Left ventricle myocardium superior (tissue), 1 donor: ENCODE measurements around the gene CYP3A4. TPM values are rescaled to one million over a fixed set of nuclear protein-coding genes. Genes with fewer than 3 reads are reported as not detected.
"Not testable (repeated sequence)": the region's sequence is repeated elsewhere in the genome, so short reads cannot be mapped to it uniquely, and the experiment has no call there.

Experiments
- ATAC-seq: fragments of 200-7000 bp; cut with Tn5 transposase; one replicate; pipeline ENCODE4 v1.9.1; 2020; ENCODE audit warnings: mild to moderate bottlenecking, moderate library complexity
- DNase-seq: peaks from one replicate; pipeline ENCODE4 v3.0.0-alpha.2; 2020
- intact Hi-C: fragments of 100-400 bp; cut with micrococcal nuclease; formaldehyde crosslinking; loops from one replicate; pipeline ENCODE4 v1.11.0; 2022
- total RNA-seq: library from RNA; stranded (reverse); fragmentation: NEBNext Ultra II Directional; extraction: Animal tissue kit (Norgen Biotek cat#: 25700); gene quantifications from one replicate; pipeline ENCODE4 v1.2.1, GENCODE V29; 2021
- donor health status: DM: no; HTN: yes; CAD: no; lungs with severe emphysema.

CYP3A4 gene
- total RNA-seq, 1 donor from 2014 or later: not detected

DNA sequence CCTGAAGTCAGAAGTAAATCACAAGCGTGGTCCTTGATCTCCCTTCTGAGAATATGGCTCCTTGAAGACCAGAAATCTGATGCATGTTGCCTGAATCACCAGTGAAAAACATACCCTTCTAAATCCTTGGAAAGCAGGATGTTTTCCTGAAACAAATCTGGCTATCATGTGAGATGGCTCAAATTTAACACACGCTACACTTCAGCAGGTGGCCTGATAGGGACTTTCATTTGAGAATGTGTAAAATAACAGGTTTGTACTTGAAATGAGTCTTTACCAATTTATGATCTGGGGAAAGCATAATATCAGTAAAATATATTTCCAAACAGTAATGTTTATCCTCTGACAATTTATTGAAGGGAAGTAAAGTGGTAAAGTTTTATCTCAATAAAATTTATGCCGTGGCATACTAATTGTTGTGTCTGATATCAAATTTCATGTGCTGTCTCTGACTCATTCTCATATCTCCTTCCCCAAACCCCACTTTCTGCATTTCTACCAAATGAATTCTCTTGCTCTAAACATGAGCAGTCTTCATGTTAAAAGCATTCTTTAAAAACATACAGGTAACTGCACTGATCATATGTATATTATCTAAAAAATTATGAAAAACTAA lies 17.4 kb downstream of the CYP3A4 start:
- no peak for ATAC-seq
- intact Hi-C loops: no loop called here
- DNase-seq: no peak

DNA sequence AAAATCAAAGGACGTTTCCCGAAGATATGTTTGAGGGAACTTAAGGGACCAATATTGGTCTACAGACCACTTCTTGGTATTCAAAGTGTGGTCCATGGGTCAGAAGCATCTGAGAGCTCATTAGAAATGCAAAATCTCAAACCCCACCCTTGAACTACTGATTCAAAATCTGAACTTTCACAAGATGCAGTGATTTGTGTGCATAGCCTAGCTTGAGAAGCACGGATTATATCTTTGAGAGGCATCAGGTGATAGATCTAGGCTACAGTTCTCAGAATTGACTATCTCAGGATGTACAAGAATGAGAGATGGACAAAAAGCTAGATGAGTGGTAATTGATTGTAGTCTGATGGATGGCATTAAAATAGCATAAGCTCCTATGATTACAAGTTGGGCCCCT lies 19.5 kb downstream of the CYP3A4 start:
- ATAC-seq: no peak
- intact Hi-C loops: no loop called here
- DNase-seq: no peak

DNA sequence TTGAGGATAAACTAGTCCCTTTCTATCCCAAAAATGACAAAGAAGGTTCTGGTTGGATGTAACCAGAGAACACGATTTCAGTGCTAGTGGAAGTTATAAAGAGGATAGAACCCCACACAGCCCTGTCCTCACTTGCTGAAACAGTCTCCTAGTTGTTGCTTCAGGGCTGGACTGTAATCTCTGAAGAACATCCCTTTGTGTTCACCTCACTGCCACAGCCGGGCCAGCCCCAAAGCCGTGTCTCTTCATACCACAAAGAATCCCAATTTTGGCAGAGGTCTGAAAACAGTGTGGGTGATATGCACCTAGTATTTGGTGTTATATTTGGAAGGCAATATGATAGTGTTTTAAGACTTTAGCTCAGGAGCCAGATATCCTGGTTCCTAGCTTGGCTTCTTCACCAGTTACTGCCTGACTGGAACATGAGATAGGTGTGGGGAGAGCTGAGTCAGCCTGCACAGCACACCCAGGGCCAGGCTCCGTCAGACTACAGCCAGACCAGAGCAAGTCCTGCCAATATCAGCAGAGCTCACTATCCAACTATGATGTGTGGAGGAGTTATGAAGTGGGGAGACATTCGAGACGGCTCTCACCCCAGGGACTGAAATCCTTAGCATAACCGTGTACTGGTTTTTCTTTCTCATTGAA lies 21.2 kb downstream of the CYP3A4 start:
- peak; percentile 99 for ATAC-seq
- peak; percentile 51 for DNase-seq
- intact Hi-C loops: no loop called here

DNA sequence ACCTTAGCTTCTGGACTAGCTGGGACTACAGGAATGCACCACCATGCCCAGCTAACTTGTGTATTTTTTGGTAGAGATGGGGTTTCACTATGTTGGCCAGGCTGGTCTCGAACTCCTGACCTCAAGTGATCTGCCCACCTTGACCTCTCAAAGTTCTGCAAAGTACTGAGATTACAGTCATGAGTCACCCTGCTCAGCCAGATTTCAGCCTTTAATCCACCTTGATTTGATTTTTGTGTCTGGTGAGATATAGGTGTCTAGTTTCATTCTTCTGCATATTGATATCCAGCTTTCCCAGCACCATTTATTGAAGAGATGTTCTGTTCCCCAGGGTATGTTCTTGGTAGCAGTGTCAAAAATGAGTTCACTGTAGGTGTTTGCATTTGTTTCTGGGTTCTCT lies 28.9 kb downstream of the CYP3A4 start:
- no peak for DNase-seq
- no peak for ATAC-seq
- intact Hi-C loops: no loop called here

DNA sequence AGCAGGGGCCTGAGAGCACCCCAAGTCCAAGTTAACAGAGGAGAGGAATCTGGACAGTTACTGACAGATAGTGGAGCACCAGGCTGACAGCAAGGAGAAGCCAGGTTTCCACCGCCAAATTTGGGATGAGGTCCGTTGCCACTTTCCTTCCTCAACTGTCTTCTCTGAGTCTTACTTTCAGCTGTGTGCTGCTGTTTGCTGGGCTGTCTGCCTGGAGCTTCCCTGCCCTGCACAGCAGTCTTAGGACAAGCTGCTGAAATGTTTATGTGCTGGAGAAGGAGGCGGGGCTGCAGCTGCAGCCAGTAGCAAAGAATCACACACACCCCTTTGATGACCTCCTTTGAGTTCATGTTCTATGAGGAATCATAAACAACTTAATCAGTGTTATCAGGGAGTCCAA lies 31.6 kb downstream of the CYP3A4 start:
- ATAC-seq (no peak), DNase-seq (no peak)
- intact Hi-C loops: no loop called here

DNA sequence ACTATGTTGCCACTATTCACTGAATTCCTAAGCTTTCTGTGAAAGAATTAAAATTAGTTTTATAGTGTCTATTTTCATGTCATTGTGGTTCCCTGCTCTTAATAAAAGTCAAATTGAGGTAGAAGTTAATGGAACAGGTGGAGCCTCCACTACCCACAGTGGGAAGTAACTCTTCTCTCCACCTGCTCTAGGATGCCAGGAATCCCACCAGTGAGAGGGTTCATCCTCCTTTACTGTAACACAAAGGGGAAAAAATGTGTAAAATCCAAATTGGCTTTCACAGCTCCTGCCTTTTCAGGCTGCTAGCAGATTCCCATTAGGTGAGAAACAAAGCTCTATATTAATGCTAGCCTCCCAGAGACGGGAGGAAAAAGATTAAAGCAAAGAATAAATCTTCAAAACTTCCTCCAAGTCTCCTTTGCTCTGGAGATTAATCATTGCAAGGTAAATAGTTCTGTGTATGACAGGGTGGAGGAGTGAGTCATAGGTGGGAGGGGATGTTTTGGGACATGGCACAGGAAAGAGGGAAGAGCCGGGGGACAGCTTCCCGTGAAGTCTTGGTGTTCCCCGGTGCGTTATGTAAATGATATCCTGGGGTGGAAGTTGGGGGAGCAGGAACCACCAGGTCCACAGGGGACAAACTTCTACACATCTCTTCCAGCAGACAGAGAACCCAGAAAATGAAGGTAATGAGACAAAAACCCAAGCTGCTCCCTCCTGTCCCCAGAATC lies 32.5 kb downstream of the CYP3A4 start:
- DNase-seq, intact Hi-C loops, ATAC-seq: not testable (repeated sequence)

DNA sequence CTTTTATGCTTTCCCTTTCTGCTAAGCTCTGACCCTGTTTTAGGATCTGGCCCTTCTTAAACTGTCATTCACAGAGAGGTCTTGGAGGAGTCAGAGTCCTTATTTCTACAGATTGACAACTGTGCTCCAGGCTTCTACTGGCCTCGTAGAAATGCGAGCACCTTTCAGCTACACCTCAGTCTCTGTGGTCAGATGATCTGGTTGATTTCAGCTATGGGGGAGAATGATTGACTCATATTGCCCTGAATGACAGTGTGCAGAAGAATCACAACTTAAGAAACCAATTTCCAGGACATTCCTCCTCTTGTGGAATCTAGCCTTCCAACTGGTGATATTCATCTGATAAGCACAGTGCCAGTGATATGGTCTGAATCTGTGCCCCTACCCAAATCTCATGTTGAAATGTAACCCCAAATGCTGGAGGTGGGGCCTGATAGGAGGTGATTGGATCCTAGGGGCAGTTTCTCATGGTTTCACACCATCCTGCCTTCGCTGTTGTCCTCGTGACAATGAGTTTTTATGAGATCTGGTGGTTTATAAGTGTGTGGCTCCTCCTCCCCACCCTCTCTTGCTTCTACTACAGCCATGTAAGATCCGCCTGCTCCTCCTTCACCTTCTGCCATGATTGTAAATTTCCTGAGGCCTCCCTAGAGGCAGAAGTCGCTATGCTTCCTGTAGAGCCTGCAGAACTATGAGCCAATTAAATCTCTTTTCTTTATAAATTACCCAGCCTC lies 35.0 kb downstream of the CYP3A4 start:
- intact Hi-C loops: no loop called here
- ATAC-seq (no peak), DNase-seq (no peak)

DNA sequence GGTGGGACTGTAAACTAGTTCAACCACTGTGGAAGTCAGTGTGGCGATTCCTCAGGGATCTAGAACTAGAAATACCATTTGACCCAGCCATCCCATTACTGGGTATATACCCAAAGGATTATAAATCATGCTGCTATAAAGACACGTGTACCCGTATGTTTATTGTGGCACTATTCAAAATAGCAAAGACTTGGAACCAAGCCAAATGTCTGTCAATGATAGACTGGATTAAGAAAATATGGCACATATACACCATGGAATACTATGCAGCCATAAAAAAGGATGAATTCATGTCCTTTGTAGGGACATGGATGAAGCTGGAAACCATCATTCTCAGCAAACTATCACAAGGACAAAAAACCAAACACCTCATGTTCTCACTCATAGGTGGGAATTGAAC lies 37.1 kb downstream of the CYP3A4 start:
- not testable (repeated sequence) for DNase-seq

DNA sequence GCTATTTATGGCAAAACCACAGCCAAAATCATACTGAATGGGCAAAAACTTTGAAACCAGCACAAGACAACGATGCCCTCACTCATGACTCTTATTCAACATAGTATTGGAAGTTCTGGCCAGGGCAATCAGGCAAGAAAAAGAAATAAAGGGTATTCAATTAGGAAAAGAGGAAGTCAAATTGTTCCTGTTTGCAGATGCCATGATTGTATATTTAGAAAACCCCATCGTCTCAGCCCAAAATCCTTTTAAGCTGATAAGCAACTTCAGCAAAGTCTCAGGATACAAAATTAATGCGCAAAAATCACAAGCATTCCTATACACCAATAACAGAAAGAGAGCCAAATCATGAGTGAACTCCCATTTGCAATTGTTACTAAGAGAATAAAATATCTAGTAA lies 38.6 kb downstream of the CYP3A4 start:
- intact Hi-C loops, DNase-seq, ATAC-seq: not testable (repeated sequence)

More for the DNA sequence above, 37.1 kb downstream of the CYP3A4 start:
- intact Hi-C loops, ATAC-seq: not testable (repeated sequence)

DNA sequence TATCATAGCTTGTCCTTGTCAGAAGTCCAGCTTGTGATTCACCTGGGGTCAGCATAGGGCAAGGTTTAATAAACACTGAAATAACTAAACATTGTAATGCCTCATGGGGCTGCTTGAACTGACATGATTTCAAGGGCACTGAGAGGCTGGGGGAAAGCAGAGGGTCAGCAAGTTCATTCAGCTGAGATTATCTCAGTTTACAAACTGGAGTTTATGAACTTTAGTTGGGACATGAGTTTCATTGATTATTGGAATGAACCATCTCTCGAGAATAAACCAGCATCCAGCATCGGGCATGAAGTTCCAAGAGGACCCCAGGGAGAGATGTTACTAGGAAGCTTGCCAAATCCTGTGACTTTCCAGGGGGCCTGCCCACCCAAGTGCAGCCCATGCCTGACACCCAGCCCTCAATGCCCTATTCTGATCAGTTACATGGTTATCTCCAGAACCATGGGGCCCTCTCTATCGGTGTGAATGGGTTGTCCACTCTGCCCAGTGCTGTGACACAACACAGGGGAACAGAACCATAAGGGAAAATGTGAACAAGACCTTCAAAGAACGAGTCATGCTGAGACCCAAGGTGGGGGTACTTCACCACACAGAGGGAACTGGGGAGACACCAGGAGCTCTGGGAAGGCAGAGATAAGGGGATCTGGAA lies 41.1 kb downstream of the CYP3A4 start:
- intact Hi-C loops: no loop called here
- DNase-seq (no peak), ATAC-seq (no peak)

DNA sequence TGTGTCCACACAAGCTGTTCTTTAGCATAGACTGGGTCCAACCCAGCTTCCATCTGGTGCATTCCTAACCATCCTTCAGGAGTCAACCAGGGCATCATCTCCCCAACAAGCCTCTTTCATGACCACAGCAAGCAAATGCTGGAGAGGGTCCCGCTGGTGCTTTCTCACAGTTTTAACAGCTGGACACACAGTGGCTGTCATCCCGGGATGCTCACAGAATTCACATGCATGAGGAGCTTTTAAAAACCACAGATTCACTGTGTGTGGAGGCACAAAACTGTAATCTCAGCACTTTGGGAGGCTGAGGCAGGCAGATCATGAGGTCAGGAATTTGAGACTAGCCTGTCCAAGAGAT lies 42.6 kb downstream of the CYP3A4 start:
- ATAC-seq (no peak), DNase-seq (no peak)
- intact Hi-C loops: no loop called here

DNA sequence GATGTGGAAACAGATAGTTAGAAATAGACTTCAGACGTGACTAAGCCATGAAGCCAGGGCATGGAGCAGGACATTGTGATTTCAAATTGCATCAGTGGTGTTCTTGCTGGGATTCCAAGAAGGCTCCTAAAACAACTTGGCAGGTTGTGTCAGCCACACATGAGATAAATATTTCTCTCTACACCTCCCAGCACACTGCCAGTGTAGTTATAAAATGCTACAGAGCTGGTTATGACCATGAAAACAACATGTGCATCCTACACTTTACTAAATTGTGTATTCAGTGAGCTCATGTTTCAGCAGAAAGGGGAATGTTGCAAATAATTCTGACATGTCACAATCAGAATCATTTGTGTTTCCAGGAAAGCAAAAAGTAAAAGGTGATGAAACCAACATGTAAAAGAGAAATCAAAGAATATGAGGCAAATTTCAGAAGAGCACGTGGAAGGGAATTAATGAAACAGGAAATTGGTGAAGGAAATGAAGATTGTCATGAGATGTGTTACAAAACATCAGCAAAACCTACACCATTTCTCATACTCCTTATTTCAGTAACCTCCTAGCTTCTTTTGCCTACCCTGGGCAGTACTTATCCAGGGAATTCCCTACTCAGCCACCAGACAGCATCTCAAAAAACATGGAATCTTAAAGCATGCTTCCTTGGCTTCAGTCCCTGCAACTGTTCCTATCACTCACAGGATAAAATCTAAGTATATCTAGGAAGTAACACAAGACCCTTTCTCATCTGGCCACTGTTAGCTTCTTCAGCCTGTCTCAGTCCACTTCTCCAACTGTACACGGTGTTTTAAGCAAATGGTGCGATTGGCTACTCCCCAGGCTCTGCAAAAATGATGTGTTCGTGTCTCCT lies 43.2 kb downstream of the CYP3A4 start:
- intact Hi-C loops: no loop called here
- ATAC-seq (no peak), DNase-seq (no peak)

DNA sequence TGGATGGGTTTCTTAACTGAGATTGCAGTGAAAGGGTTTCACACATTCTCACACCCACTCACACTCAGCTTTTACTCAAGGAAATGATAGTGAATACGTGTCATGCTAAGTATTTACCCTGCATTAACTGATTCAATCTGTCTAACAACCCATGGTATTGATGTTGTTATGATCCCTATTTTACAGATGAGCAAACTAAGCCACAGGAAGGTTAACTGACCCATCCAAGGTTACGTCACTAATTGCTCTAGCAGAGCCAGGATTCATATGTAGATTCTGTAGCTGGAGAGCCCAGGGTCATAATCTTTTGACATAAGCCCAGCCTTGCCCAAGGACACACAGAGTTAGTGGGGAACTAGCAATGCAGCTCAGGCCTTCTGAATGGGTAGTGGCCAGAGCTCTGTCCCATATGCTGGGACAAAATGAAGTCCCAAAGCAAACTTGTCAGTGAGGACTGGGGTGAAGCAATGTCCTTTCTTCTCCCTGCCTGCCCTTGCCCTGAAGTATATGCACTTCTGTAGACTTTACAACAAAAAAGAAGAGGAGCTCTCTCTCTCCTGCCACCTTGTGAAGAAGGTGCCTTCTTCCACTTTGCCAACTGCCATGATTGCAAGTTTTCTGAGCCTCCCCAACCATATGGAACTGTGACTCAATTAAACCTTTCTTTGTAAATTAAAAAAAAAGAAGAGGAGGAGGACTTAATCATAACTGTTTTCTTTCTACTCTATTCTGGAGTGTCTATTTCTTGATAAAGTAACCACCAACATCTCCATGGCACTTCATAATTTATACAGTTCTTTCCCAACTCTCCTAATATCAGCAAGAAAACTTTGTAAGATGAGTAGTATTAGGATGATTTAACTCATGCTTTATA lies 44.0 kb downstream of the CYP3A4 start:
- intact Hi-C loops: no loop called here
- ATAC-seq (no peak), DNase-seq (no peak)

DNA sequence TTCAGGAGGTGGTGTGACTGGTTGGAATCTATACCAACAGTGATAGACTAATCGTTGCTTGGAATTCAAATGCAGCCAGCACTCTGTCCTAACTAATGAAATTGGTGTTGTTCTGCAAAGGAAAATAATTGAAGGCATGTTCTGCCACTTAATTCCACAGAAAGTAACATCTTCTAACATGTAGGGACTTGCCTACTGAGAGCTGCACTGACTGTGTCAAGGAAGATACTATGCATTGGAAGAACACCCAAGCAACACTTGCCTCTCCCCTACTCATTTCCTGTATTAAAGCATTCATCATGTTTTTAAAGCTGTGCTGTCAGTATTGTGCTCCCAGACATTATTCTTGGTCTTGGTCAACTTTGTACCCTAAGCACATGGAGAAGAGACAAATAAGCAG lies 46.3 kb downstream of the CYP3A4 start:
- intact Hi-C loops: no loop called here
- DNase-seq (no peak), ATAC-seq (no peak)

DNA sequence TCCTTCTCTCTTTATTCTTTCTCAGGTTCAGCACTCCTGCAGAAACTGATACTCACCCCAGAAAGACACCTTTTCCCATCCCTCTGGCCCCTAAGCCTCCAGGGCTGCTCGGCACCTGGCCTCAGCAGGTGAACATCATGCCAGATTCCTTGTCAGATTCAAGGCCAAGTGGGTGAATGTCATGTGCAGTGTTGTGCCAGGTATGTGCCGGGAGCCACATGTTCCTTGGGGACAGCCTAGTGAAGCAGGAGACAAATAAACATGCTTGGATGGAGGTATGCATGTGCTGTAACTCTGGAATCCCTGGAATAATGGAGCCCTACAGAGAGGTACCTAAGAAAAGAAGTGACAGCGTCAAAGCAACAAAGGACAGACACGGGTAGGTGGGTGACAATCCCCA lies 47.3 kb downstream of the CYP3A4 start:
- ATAC-seq, intact Hi-C loops, DNase-seq: not testable (repeated sequence)

DNA sequence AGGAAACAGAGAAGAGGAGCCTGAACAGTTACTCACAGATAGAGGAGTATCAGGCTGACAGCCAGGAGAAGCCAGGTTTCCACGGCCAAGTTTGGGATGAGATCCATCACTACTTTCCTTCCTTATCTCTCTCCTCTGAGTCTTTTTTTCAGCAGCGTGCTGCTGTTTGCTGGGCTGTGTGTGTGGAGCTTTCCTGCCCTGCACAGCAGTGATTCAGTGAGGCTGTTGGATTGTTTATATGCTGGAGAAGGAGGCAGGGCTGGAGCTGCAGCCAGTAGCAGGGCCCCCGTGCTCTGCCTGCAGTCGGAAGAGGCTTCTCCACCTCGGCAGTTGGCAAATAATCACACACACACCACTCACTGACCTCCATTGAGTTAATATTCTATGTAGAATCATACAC lies 49.0 kb downstream of the CYP3A4 start, which contains the start of gene CYP3A7:
Gene CYP3A7 (minus strand): TSS at position 210 of the 400 bp plus-strand sequence. CDS start 103 bp downstream, at position 107.
- intact Hi-C loops: no loop called here
- ATAC-seq (no peak), DNase-seq (no peak)

DNA sequence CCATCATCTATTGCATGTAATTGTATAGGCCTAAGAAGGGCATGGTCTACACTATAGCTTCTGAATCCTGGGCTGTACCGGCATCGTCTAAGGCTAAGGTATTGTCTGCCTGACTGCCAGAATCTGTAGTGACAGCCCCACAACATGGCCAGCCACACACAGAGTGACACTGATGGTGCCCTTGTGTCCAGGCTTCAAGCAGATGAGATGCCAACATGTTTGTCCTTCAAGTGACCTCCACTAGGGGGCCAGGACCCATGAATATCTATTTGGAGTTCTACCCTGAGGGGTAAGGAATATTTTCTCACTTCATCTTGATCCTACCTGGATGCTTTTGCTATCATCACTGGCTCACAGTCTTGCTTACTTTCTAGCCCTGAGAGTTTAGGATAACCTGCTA lies 50.5 kb downstream of the CYP3A4 start:
- ATAC-seq (no peak), DNase-seq (no peak)
- intact Hi-C loops: no loop called here
